ENCODE data around the gene MAPT.
A peak's percentile ranks its signal among the peaks of the same experiment; 100 is the strongest.
"Not testable (repeated sequence)": the region's sequence is repeated elsewhere in the genome, so short reads cannot be mapped to it uniquely, and the experiment has no call there.

The MAPT gene

DNA sequence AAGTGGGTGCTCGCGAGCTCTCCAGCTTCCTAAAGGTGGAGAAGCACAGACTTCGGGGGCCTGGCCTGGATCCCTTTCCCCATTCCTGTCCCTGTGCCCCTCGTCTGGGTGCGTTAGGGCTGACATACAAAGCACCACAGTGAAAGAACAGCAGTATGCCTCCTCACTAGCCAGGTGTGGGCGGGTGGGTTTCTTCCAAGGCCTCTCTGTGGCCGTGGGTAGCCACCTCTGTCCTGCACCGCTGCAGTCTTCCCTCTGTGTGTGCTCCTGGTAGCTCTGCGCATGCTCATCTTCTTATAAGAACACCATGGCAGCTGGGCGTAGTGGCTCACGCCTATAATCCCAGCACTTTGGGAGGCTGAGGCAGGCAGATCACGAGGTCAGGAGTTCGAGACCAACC is 102.8 kb downstream of the MAPT start:
- DNase-seq: no peak

DNA sequence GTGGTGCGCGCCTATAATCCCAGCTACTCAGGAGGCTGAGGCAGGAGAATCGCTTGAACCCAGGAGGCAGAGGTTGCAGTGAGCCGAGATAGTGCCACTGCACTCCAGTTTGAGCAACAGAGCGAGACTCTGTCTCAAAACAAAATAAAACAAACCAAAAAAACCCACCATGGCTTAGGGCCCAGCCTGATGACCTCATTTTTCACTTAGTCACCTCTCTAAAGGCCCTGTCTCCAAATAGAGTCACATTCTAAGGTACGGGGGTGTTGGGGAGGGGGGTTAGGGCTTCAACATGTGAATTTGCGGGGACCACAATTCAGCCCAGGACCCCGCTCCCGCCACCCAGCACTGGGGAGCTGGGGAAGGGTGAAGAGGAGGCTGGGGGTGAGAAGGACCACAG is 103.3 kb downstream of the MAPT start:
- DNase-seq: no peak

GRCh38 chr17:45998987-45999899 is 104.9 kb downstream of the MAPT start, which contains the start of gene STH:
TSS of gene STH (plus strand) at chr17:45999250. CDS start at chr17:45999280, 30 bp downstream.
- no peak for DNase-seq

DNA sequence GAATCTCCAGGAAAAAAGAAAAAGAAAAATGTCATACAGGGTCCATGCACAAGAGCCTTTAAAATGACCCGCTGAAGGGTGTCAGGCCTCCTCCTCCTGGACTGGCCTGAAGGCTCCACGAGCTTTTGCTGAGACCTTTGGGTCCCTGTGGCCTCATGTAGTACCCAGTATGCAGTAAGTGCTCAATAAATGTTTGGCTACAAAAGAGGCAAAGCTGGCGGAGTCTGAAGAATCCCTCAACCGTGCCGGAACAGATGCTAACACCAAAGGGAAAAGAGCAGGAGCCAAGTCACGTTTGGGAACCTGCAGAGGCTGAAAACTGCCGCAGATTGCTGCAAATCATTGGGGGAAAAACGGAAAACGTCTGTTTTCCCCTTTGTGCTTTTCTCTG is 105.5 kb downstream of the MAPT start:
- no peak for DNase-seq

- no peak for DNase-seq
Measured at GRCh38 chr17:46000292-46000691, 105.9 kb downstream of the MAPT start.

- DNase-seq: no peak
Measured at GRCh38 chr17:46000757-46001156, 106.4 kb downstream of the MAPT start.

DNA sequence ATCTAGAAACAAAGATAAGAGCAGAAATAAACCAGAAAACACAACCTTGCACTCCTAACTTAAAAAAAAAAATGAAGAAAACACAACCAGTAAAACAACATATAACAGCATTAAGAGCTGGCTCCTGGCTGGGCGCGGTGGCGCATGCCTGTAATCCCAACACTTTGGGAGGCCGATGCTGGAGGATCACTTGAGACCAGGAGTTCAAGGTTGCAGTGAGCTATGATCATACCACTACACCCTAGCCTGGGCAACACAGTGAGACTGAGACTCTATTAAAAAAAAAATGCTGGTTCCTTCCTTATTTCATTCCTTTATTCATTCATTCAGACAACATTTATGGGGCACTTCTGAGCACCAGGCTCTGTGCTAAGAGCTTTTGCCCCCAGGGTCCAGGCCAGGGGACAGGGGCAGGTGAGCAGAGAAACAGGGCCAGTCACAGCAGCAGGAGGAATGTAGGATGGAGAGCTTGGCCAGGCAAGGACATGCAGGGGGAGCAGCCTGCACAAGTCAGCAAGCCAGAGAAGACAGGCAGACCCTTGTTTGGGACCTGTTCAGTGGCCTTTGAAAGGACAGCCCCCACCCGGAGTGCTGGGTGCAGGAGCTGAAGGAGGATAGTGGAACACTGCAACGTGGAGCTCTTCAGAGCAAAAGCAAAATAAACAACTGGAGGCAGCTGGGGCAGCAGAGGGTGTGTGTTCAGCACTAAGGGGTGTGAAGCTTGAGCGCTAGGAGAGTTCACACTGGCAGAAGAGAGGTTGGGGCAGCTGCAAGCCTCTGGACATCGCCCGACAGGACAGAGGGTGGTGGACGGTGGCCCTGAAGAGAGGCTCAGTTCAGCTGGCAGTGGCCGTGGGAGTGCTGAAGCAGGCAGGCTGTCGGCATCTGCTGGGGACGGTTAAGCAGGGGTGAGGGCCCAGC is 107.3 kb downstream of the MAPT start:
- DNase-seq: no peak

DNA sequence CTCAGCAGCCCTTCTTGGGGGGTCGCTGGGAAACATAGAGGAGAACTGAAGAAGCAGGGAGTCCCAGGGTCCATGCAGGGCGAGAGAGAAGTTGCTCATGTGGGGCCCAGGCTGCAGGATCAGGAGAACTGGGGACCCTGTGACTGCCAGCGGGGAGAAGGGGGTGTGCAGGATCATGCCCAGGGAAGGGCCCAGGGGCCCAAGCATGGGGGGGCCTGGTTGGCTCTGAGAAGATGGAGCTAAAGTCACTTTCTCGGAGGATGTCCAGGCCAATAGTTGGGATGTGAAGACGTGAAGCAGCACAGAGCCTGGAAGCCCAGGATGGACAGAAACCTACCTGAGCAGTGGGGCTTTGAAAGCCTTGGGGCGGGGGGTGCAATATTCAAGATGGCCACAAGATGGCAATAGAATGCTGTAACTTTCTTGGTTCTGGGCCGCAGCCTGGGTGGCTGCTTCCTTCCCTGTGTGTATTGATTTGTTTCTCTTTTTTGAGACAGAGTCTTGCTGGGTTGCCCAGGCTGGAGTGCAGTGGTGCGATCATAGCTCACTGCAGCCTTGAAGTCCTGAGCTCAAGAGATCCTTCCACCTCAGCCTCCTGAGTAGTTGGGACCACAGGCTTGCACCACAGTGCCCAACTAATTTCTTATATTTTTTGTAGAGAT is 108.1 kb downstream of the MAPT start:
- peak; percentile 83 for DNase-seq

DNA sequence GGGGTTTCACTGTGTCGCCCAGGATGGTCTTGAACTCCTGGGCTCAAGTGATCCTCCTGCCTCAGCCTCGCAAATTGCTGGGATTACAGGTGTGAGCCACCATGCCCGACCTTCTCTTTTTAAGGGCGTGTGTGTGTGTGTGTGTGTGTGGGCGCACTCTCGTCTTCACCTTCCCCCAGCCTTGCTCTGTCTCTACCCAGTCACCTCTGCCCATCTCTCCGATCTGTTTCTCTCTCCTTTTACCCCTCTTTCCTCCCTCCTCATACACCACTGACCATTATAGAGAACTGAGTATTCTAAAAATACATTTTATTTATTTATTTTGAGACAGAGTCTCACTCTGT is 108.6 kb downstream of the MAPT start:
- DNase-seq: no peak

- no peak for DNase-seq
Measured at GRCh38 chr17:46003907-46004748, 109.8 kb downstream of the MAPT start.

DNA sequence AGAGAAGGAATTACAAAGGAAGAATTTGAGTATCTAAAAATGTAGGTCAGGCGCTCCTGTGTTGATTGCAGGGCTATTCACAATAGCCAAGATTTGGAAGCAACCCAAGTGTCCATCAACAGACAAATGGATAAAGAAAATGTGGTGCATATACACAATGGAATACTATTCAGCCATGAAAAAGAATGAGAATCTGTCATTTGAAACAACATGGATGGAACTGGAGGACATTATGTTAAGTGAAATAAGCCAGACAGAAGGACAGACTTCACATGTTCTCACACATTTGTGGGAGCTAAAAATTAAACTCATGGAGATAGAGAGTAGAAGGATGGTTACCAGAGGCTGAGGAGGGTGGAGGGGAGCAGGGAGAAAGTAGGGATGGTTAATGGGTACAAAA is 111.7 kb downstream of the MAPT start:
- DNase-seq: not testable (repeated sequence)

- no peak for DNase-seq
Measured at GRCh38 chr17:46007461-46007965, 113.2 kb downstream of the MAPT start.

DNA sequence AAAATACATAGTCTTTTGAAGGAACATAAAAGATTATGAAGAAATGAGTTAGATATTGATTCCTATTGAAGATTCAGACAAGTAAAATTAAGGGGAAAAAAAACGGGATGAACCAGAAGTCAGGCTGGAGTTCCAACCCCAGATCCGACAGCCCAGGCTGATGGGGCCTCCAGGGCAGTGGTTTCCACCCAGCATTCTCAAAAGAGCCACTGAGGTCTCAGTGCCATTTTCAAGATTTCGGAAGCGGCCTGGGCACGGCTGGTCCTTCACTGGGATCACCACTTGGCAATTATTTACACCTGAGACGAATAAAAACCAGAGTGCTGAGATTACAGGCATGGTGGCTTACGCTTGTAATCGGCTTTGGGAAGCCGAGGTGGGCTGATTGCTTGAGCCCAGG is 114.2 kb downstream of the MAPT start:
- no peak for DNase-seq

DNA sequence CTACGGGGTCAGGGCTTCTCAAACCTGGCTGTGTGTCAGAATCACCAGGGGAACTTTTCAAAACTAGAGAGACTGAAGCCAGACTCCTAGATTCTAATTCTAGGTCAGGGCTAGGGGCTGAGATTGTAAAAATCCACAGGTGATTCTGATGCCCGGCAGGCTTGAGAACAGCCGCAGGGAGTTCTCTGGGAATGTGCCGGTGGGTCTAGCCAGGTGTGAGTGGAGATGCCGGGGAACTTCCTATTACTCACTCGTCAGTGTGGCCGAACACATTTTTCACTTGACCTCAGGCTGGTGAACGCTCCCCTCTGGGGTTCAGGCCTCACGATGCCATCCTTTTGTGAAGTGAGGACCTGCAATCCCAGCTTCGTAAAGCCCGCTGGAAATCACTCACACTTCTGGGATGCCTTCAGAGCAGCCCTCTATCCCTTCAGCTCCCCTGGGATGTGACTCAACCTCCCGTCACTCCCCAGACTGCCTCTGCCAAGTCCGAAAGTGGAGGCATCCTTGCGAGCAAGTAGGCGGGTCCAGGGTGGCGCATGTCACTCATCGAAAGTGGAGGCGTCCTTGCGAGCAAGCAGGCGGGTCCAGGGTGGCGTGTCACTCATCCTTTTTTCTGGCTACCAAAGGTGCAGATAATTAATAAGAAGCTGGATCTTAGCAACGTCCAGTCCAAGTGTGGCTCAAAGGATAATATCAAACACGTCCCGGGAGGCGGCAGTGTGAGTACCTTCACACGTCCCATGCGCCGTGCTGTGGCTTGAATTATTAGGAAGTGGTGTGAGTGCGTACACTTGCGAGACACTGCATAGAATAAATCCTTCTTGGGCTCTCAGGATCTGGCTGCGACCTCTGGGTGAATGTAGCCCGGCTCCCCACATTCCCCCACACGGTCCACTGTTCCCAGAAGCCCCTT is 115.6 kb downstream of the MAPT start:
- no peak for DNase-seq

DNA sequence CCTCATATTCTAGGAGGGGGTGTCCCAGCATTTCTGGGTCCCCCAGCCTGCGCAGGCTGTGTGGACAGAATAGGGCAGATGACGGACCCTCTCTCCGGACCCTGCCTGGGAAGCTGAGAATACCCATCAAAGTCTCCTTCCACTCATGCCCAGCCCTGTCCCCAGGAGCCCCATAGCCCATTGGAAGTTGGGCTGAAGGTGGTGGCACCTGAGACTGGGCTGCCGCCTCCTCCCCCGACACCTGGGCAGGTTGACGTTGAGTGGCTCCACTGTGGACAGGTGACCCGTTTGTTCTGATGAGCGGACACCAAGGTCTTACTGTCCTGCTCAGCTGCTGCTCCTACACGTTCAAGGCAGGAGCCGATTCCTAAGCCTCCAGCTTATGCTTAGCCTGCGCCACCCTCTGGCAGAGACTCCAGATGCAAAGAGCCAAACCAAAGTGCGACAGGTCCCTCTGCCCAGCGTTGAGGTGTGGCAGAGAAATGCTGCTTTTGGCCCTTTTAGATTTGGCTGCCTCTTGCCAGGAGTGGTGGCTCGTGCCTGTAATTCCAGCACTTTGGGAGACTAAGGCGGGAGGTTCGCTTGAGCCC is 116.3 kb downstream of the MAPT start:
- no peak for DNase-seq

GRCh38 chr17:46011711-46012505 is 117.6 kb downstream of the MAPT start:
- DNase-seq: no peak

DNA sequence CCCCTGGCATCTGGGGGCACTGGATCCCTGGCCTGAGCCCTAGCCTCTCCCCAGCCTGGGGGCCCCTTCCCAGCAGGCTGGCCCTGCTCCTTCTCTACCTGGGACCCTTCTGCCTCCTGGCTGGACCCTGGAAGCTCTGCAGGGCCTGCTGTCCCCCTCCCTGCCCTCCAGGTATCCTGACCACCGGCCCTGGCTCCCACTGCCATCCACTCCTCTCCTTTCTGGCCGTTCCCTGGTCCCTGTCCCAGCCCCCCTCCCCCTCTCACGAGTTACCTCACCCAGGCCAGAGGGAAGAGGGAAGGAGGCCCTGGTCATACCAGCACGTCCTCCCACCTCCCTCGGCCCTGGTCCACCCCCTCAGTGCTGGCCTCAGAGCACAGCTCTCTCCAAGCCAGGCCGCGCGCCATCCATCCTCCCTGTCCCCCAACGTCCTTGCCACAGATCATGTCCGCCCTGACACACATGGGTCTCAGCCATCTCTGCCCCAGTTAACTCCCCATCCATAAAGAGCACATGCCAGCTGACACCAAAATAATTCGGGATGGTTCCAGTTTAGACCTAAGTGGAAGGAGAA is 118.2 kb downstream of the MAPT start:
- DNase-seq: no peak

DNA sequence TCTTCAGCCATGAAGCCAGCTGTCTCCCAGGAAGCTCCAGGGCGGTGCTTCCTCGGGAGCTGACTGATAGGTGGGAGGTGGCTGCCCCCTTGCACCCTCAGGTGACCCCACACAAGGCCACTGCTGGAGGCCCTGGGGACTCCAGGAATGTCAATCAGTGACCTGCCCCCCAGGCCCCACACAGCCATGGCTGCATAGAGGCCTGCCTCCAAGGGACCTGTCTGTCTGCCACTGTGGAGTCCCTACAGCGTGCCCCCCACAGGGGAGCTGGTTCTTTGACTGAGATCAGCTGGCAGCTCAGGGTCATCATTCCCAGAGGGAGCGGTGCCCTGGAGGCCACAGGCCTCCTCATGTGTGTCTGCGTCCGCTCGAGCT is 118.8 kb downstream of the MAPT start:
- no peak for DNase-seq

- DNase-seq: no peak
Measured at GRCh38 chr17:46013502-46014165, 119.3 kb downstream of the MAPT start.

All from activated T-cell treated with anti-CD3 and anti-CD28 coated beads, Interleukin-2, amount 50 U/mL, for 48 hours (primary cell).